Type B pancreatic cell (in vitro differentiated cells): ENCODE measurements around the gene LDHB. TPM values are rescaled to one million over a fixed set of nuclear protein-coding genes. Genes with fewer than 3 reads are reported as not detected.
"Not testable (repeated sequence)": the region's sequence is repeated elsewhere in the genome, so short reads cannot be mapped to it uniquely, and the experiment has no call there.

Source experiments
- DNase-seq: peaks from one replicate; pipeline ENCODE4 v3.0.0; 2021; ENCODE audit warnings: mixed read lengths; ENCODE audit not compliant: unreplicated experiment; ENCODE audit errors: extremely low spot score
- H3K27ac Mint-ChIP-seq: 2 replicates; pipeline ENCODE4 v1.8.0; 2021; ENCODE audit warnings: mild to moderate bottlenecking, mixed read lengths
- H3K27me3 Mint-ChIP-seq: 2 replicates; pipeline ENCODE4 v1.8.0; 2021; ENCODE audit warnings: mixed read lengths
- H3K36me3 Mint-ChIP-seq: 2 replicates; pipeline ENCODE4 v1.8.0; 2021; ENCODE audit warnings: mixed read lengths
- H3K4me1 Mint-ChIP-seq: one replicate; pipeline ENCODE4 v1.8.0; 2021; ENCODE audit warnings: mixed read lengths; ENCODE audit not compliant: unreplicated experiment
- H3K4me3 Mint-ChIP-seq: 2 replicates; pipeline ENCODE4 v1.8.0; 2021; ENCODE audit warnings: mild to moderate bottlenecking, mixed read lengths
- H3K9me3 Mint-ChIP-seq: 2 replicates; pipeline ENCODE4 v1.8.0; 2021; ENCODE audit warnings: mixed read lengths
- CTCF ChIP-seq: fragments of 200-600 bp; sonication (generic); conservative IDR thresholded peaks from 2 replicates; pipeline ENCODE4 v1.5.0; 2021; ENCODE audit warnings: antibody characterized with exemption, mild to moderate bottlenecking
- total RNA-seq: library from RNA; stranded (reverse); gene quantifications from 2 replicates; pipeline ENCODE4 v1.2.1, GENCODE V29; 2021; ENCODE audit warnings: low replicate concordance

The LDHB gene
- total RNA-seq, 1 donor from 2014 or later = 848 TPM

DNA sequence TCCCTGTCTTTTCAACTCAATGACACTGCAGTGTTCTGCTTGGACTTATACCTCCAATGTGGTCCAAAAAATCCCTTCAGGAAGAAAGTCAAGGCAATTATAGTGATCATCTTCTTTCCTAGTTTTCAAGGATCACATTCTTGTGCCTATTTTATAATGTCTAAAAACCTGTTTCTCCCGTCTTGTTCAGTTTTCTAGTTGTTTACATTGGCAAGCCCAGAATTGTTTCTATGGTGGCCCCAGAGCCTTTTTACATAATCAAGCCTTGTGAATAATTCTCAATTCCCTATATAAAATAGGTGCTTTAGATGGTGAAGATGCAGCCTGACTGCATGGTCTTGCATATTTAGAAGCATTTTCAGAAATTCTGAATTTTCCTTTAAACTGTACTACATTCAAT is 14.5 kb upstream of the LDHB start:
- no peaks in the 10 kb centered on the region for H3K9me3 Mint-ChIP-seq
- no peaks in the 10 kb centered on the region for H3K36me3 Mint-ChIP-seq
- no peak for TF ChIP-seq CTCF
- peak overlapping the region; percentile 44 for H3K4me3 Mint-ChIP-seq
- H3K27me3 Mint-ChIP-seq = peaks cover 61% of the 10 kb centered on the region
- peak overlapping the region; percentile 62 for H3K27ac Mint-ChIP-seq
- H3K4me1 Mint-ChIP-seq = no peaks in the 10 kb centered on the region
- no peak for DNase-seq

DNA sequence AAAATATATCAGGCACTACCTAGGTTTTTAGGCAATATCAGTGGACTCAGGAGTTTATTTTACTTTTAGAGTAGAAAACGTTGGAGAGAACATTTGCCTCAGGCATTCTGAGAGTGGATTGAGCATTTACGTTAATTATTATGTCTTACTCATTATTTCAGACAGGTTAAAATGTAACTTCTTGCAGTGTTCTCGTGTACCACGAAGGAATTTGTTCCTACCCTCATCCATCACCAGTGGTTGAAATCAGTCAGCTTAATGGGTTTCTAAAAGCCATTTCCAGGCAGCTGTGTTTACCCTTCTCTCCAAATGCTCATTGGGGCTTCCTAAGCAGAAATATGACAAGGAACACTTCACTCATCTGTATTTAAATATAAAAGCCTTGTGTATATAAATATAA is 9.1 kb upstream of the LDHB start:
- TF ChIP-seq CTCF = no peak
- no peak overlapping the region for H3K27ac Mint-ChIP-seq
- no peaks in the 10 kb centered on the region for H3K36me3 Mint-ChIP-seq
- no peak overlapping the region for H3K4me3 Mint-ChIP-seq
- no peaks in the 10 kb centered on the region for H3K9me3 Mint-ChIP-seq
- no peak for DNase-seq
- no peaks in the 10 kb centered on the region for H3K4me1 Mint-ChIP-seq
- peaks cover 58% of the 10 kb centered on the region for H3K27me3 Mint-ChIP-seq

GRCh38 chr12:21665816-21666215 is 8.2 kb upstream of the LDHB start:
- H3K27ac Mint-ChIP-seq = no peak overlapping the region
- no peak overlapping the region for H3K4me3 Mint-ChIP-seq
- H3K4me1 Mint-ChIP-seq = no peaks in the 10 kb centered on the region
- DNase-seq = no peak
- TF ChIP-seq CTCF = no peak
- no peaks in the 10 kb centered on the region for H3K9me3 Mint-ChIP-seq
- no peaks in the 10 kb centered on the region for H3K36me3 Mint-ChIP-seq
- peaks cover 54% of the 10 kb centered on the region for H3K27me3 Mint-ChIP-seq

GRCh38 chr12:21662122-21662792 is 4.6 kb upstream of the LDHB start:
- no peak for DNase-seq
- Mint-ChIP-seq H3K4me3 (no peak overlapping the region), H3K9me3 (no peaks in the 10 kb centered on the region), H3K4me1 (no peaks in the 10 kb centered on the region), H3K27ac (no peak overlapping the region), H3K27me3 (peaks cover 49% of the 10 kb centered on the region), H3K36me3 (no peaks in the 10 kb centered on the region)
- TF ChIP-seq CTCF = no peak

DNA sequence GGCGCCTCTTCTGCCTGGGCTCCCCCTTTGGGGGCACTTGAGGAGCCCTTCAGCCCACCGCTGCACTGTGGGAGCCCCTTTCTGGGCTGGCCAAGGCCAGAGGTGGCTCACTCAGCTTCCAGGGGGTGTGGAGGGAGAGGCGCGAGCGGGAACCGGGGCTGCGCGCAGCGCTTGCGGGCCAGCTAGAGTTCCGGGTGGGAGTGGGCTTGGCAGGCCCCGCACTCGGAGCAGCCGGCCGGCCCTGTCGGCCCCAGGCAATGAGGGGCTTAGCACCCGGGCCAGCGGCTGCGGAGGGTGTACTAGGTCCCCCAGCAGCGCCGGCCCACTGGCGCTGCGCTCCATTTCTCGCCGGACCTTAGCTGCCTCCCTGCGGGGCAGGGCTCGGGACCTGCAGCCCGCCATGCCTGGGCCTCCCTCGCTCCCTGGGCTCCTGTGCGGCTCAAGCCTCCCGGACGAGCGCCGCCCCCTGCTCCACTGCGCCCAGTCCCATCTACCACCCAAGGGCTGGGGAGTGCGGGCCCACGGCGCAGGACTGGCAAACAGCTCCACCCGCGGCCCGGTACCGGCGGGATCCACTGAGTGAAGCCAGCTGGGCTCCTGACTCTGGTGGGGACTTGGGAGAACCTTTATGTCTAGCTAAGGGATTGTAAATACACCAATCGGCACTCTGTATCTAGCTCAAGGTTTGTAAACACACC is 3.9 kb upstream of the LDHB start:
- H3K27me3 Mint-ChIP-seq = peaks cover 48% of the 10 kb centered on the region
- not testable (repeated sequence) for H3K9me3 Mint-ChIP-seq, H3K4me3 Mint-ChIP-seq, H3K4me1 Mint-ChIP-seq, H3K36me3 Mint-ChIP-seq, H3K27ac Mint-ChIP-seq, DNase-seq

- Mint-ChIP-seq H3K9me3 (no peaks in the 10 kb centered on the region), H3K4me1 (no peaks in the 10 kb centered on the region), H3K27ac (no peak overlapping the region), H3K36me3 (peaks cover 9% of the 10 kb centered on the region), H3K27me3 (peaks cover 34% of the 10 kb centered on the region), H3K4me3 (peak overlapping the region; percentile 99)
- DNase-seq = no peak
- peak; percentile 58 for TF ChIP-seq CTCF
Observed at GRCh38 chr12:21659383-21659782, 1.7 kb upstream of the LDHB start.
